Fibroblast of gingiva (primary cell): ENCODE results near the gene LHFPL5.

Experiments
- DNase-seq: peaks from one replicate; pipeline ENCODE4 v3.0.0-alpha.2; 2011; ENCODE audit warnings: low read depth

LHFPL5 gene

DNA sequence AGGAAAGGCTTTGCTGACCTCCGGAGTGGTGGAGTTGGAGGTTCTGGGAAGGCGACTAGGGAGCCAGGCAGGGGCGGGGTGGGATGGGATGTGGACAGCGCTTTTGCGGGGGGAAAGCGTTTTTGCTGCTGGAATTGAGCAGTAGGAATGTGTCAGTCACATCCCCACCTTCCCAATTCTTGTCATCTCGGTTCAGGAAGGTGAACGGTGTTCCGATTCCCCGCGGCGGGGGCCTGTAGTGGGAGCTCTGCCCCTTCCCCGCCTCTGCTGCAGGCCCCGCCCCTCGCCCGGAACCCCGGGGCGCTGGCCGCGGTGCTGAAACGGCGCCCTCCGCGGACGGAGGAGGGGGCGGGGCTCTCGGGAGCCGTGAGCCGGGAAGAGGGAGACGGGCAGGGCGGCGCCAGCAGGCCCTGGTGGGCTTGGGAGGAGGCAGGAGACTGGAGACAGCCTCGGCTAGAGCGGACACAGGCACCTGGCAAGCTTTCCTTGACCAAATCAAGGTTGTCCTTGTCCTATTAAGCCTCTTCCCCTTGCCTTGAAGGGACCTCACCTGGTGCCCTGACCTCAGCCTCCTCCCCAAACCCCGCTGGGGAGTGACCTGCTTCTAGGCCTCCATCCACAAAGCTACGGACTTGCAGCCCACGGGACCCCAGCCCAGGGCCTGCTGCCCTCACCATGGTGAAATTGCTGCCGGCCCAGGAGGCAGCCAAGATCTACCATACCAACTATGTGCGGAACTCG is at the start of gene LHFPL5:
LHFPL5 (plus strand) TSS at position 357 of the 741 bp plus-strand sequence; CDS start at position 676, 319 bp downstream.
- no peak for DNase-seq

GRCh38 chr6:35757456-35758123 is 47.6 kb upstream of the LHFPL5 start:
- peak; percentile 14 for DNase-seq

DNA sequence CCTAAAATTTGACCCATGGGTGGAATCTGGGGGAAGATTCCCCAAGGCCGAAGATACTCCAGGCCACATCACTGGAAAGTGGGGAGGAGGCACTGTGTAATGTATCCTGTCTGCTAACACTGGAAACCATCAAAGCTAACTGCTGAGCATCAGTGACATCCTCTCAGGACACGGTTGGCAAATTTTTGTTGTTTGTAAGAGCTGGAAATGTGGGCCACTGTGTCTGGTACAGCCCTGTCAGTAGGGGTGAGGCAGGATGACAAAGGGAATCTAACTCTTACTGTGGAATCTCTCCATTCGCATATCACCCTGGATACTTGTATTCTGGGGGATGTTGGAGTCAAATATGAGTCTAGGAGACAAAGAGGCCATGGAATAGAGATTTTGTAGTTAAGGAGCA is 45.7 kb upstream of the LHFPL5 start:
- DNase-seq, result no peak

- DNase-seq, result no peak
These were observed 39.4 kb upstream of the LHFPL5 start for GRCh38 chr6:35765739-35766138.

GRCh38 chr6:35769211-35769610 is 35.9 kb upstream of the LHFPL5 start:
- DNase-seq, result no peak

DNA sequence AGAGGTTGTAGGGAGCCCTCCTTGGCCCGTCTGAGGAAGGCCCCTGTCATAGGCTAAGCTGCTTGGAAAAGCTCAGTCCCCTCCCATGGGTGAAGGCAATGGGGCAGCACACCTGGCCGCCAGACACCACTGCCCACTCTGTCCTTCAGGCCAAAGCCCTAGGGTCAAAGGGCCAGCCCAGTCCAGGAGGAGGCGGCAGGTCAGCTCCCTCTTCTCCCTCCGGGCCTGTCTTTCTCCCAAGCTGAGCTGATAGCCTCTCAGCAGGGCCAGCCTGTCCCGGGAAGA is 33.9 kb upstream of the LHFPL5 start:
- no peak for DNase-seq

GRCh38 chr6:35774116-35774794 is 30.9 kb upstream of the LHFPL5 start:
- no peak for DNase-seq

GRCh38 chr6:35775031-35775430 is 30.1 kb upstream of the LHFPL5 start:
- no peak for DNase-seq

- no peak for DNase-seq
These were observed 28.6 kb upstream of the LHFPL5 start, which contains the start of gene CLPSL2 for GRCh38 chr6:35776364-35777215. Gene CLPSL2, plus strand, starts transcription at chr6:35776598. Its CDS starts 21 bp downstream, at chr6:35776619.

- DNase-seq, result no peak
These were observed 27.6 kb upstream of the LHFPL5 start for GRCh38 chr6:35777356-35778102.

DNA sequence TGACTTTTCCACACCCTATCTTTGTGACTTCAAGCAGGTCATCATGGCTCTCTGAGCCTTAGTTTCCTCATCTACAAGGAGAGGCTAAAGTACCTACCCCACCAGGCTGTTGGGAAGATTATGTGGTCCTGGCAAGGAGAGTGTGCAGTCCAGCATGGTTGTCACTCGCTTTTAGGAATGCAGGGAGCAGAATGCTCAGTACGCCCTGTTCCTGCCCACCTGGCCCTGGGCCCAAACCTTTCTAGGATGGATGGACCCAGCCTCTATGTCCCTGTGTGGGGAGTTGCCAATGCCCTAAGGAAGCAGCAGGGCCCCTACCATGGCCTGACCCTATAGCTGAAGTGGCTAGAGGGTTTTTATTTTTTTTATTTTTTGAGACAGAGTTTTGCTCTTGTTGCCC is 26.7 kb upstream of the LHFPL5 start:
- DNase-seq, result no peak

DNA sequence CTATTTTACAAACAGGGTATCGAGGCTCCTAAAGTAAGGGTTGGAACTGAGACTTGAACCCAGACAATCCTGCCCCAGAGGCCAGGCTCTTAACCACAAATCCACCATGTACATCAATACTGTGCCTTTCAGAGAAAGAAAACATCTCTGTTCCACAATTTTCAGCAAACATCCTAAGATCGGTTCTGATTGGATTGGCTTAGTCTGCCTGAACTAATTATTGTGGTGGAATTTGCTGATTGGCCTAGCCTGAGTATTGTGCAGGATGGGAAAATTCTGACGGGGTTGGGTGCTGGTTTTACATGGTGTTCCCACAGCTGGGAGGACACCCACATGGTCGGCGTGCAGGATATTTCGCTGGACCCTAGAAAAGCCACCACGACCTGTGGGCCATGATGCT is 24.4 kb upstream of the LHFPL5 start, which contains the start of gene CLPSL1:
CLPSL1 (plus strand) TSS at position 301 of the 400 bp plus-strand sequence; CDS start at position 393, 92 bp downstream.
- DNase-seq, result no peak

DNA sequence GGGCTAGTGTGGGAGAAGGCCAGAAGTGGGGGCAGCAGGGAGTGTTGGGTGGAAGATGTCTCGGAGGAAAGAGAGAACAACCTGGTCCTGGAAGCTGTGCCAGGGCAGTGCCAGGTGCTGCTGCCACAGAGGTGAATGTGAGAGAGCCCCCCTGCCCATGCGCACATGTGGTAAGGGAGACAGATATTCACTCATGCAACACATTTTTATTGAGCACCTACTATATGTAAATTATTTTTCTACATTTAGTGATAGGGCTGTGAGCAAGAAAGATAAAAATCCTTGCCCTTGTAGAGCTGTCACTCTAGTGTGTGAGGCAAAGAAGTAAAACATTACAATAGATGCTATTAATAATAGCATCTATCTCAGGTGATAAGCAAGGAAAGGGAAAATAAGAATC is 23.9 kb upstream of the LHFPL5 start:
- DNase-seq, result no peak

DNA sequence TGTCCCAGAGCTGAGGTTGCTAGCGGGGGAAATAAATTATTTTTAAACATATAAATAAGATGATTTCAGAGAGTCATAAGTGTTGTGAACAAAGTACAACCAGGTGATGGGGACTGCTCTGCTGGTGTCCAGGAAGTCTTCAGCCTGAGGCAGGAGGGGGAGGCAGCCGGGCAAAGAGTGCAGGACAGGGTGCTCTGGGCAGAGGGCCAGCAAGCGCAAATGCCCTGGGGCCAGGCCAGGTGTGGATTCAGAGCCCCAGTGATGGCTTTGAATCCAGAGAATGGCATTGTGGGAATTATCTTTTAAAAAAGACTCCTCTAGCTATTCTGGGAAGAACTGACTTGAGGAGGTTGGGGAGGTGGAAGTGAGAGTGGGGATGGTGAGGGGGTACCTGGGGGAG is 22.7 kb upstream of the LHFPL5 start:
- no peak for DNase-seq

DNA sequence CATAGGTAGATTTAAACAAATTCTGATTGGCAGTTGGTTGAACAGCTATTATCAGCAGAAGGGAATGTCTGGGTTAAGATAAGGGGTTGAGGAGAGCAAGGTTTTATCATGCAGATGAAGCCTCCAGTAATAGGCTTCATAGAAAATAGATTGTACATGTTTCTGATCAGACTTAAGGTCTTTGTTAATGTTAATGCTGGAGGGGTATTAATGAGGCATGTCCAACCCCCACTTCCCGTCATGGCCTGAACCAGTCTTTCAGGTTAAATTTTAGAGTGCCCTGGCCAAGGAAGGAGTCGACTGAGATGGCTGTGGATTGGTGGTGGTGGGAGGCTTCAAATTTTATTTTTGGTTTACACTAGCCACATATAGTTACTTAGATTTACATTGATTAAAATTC is 21.0 kb upstream of the LHFPL5 start:
- no peak for DNase-seq

DNA sequence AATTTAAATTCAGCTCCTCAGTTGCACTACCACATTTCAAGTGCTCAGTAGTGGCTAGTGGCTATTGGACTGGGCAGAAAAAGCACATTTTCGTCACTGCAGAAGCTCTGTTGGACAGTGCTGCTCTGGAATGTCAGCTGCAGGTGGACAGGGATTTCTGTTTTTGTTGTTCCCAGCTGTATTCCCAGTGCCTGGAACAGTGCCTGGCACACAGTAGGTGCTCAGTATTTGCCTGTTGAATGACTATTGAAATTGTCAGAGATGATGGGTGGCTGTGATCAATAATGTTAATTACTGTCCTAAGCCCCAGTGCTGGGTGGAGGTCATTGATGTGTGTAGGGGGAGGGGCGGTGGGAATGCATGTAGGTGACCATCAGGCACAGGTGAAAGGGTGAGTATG is 18.9 kb upstream of the LHFPL5 start:
- DNase-seq, result no peak

- DNase-seq, result no peak
These were observed 18.3 kb upstream of the LHFPL5 start for GRCh38 chr6:35786810-35787209.

DNA sequence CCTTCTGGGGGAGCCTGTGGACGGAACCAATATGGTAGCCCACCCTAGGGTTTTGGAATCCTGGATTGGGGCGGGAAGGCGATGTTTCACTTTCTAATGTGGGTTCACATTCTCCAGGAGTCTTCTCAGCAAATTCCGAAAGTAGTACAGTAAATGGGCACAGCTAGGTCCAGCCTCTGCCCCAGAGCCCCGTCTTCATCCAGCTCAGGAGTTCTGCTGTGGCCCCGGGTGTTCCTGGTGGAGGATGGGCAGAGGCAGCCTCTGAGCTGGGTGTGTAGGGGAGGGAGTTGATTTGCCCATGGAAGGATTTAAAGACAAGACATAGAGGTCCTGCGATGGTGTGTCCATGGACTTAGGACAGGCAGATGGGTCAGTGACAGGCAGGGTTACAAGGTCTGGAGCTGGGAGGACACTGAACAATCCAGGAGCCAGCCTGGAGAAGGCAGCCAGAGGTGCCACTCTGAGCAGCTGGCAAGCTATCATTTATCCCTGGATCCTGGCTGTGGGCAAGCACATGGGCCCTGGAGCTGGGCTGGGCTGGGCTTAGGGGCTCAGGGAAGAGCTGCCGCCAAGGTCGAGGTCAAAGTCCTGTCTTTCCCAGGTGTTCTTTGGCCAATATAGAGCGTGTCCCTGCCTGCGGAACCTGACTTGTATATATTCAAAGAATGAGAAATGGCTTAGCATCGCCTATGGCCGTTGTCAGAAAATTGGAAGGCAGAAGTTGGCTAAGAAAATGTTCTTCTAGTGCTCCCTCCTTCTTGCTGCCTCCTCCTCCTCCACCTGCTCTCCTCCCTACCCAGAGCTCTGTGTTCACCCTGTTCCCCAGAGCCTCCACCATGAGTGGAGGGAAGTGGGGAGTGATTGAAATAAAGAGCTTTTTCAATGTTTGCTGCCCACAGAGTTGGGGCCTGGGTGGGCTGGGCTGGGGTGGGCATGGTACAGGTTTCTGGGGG is 17.6 kb upstream of the LHFPL5 start:
- DNase-seq, result no peak

DNA sequence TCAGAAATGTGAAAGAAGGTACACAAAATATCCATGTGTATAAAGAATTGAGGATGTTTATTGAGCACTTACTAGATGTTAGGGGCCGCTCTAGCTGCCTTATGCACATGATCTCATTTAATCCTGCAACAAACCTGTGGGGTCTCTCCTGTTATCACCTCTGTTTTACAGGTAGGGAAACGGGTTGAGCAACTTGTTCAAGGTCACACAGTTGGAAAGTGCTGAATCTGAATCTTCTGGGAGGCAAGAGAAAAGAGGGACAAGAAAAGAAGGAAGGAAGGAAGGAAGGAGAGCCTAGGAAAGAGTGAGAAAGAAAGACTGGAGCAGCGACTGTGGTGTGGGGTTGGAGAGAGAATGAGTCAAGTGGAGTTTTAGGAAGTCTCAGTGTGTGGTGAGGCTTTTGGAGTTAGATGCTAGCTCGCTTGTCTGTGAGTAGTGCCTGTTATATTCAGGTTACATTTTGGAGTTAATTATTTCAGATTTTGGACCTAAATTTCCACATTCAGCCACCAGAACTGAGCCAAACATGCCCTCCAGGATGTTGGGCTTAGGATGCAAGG is 16.6 kb upstream of the LHFPL5 start:
- DNase-seq, result no peak

DNA sequence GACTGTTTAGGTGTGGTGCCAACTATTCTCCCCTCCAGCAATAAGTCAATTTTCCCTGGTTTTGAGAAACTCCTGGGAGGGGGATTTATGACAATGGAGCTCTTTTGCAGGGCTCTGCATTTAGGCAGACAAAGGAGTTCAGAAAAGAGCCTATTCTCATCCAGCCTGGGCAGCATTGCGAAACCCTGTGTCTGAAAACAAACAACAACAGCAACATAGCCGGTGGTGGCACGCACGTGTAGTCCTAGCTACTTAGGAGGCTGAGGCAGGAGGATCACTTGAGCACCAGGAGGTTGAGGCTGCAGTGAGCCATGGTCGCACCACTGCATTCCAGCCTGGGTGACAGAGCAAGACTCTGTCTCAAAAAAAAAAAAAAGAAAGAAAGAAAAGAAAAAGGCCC is 14.5 kb upstream of the LHFPL5 start:
- DNase-seq, result no peak
